Measurements from ENCODE around the gene MAST4.

The MAST4 gene

GRCh38 chr5:66697796-66698564 is 101.8 kb downstream of the MAST4 start:
- DNase-seq (ENCODE audit: low spot score) = no peak

- no peak for DNase-seq (ENCODE audit: low spot score)
Observed at GRCh38 chr5:66701244-66701643, 105.1 kb downstream of the MAST4 start.

GRCh38 chr5:66702426-66702825 is 106.2 kb downstream of the MAST4 start:
- DNase-seq (ENCODE audit: low spot score) = no peak

- DNase-seq (ENCODE audit: low spot score) = no peak
Observed at GRCh38 chr5:66704790-66705425, 108.7 kb downstream of the MAST4 start.

GRCh38 chr5:66708368-66708767 is 112.2 kb downstream of the MAST4 start:
- DNase-seq (ENCODE audit: low spot score) = no peak

GRCh38 chr5:66710557-66711088 is 114.4 kb downstream of the MAST4 start:
- no peak for DNase-seq (ENCODE audit: low spot score)

GRCh38 chr5:66713998-66714397 is 117.8 kb downstream of the MAST4 start:
- no peak for DNase-seq (ENCODE audit: low spot score)

- no peak for DNase-seq (ENCODE audit: low spot score)
Observed at GRCh38 chr5:66717455-66718373, 121.5 kb downstream of the MAST4 start.

GRCh38 chr5:66718374-66719002 is 122.3 kb downstream of the MAST4 start:
- no peak for DNase-seq (ENCODE audit: low spot score)

- no peak for DNase-seq (ENCODE audit: low spot score)
Observed at GRCh38 chr5:66720780-66721179, 124.6 kb downstream of the MAST4 start.

- no peak for DNase-seq (ENCODE audit: low spot score)
Observed at GRCh38 chr5:66722686-66723085, 126.5 kb downstream of the MAST4 start.

- DNase-seq (ENCODE audit: low spot score) = no peak
Observed at GRCh38 chr5:66724349-66725139, 128.4 kb downstream of the MAST4 start.

- DNase-seq (ENCODE audit: low spot score) = no peak
Observed at GRCh38 chr5:66727630-66728029, 131.4 kb downstream of the MAST4 start.

GRCh38 chr5:66728049-66728448 is 131.9 kb downstream of the MAST4 start:
- DNase-seq (ENCODE audit: low spot score) = no peak

GRCh38 chr5:66737096-66737495 is 140.9 kb downstream of the MAST4 start:
- DNase-seq (ENCODE audit: low spot score) = no peak

- DNase-seq (ENCODE audit: low spot score) = no peak
Observed at GRCh38 chr5:66738136-66738535, 141.9 kb downstream of the MAST4 start.

GRCh38 chr5:66739021-66739420 is 142.8 kb downstream of the MAST4 start:
- DNase-seq (ENCODE audit: low spot score) = no peak

GRCh38 chr5:66739951-66740350 is 143.8 kb downstream of the MAST4 start:
- no peak for DNase-seq (ENCODE audit: low spot score)

GRCh38 chr5:66741394-66741793 is 145.2 kb downstream of the MAST4 start:
- DNase-seq (ENCODE audit: low spot score) = no peak

GRCh38 chr5:66742083-66742895 is 146.1 kb downstream of the MAST4 start:
- no peak for DNase-seq (ENCODE audit: low spot score)

Measured in ecto neural progenitor cell (in vitro differentiated cells).